GM12873 (cell line): ENCODE data around the gene MOV10.

Experiments used
- TF ChIP-seq, protein P1 (sequence below): IDR thresholded peaks from 2 replicates; pipeline ENCODE4 v1.5.1; 2012; ENCODE audit warnings: low read depth, mild to moderate bottlenecking, moderate library complexity, low read length, control low read depth; ENCODE audit not compliant: insufficient read depth; ENCODE audit errors: missing control alignments

MOV10 gene

DNA sequence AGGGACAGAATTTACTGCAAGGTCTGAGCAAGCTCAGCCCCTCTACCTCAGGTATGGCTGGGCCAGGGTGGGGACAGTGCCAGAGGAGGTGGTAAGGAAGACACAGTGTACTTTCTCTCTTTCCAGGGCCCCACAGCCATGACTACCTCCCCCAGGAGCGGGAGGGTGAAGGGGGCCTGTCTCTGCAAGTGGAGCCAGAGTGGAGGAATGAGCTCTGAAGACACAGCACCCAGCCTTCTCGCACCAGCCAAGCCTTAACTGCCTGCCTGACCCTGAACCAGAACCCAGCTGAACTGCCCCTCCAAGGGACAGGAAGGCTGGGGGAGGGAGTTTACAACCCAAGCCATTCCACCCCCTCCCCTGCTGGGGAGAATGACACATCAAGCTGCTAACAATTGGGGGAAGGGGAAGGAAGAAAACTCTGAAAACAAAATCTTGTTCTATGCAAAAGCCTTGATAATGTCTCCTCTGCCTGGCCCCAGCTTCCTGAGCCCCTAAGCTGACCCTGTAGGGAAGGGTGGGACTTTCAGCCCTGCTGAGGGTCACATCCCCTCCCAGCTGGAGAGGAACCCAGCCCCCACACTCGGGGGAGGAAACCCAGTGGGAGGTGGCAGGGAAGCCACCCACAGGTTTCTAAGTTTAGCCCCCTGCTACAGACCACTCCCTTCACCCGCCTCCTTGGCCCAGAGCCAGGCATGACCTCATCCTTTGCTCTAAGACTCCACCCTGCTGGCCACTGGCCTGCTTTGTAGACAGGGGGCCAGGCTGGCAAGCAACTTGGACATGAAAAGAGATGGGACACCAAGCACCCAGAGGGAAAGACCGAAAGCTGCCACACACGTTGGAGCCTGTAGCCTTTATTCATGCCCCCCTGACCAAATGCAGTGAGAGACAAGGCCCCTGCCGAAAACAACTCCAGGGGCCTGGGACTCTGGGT lies 26.1 kb downstream of the MOV10 start:
- TF ChIP-seq, protein P1, sequence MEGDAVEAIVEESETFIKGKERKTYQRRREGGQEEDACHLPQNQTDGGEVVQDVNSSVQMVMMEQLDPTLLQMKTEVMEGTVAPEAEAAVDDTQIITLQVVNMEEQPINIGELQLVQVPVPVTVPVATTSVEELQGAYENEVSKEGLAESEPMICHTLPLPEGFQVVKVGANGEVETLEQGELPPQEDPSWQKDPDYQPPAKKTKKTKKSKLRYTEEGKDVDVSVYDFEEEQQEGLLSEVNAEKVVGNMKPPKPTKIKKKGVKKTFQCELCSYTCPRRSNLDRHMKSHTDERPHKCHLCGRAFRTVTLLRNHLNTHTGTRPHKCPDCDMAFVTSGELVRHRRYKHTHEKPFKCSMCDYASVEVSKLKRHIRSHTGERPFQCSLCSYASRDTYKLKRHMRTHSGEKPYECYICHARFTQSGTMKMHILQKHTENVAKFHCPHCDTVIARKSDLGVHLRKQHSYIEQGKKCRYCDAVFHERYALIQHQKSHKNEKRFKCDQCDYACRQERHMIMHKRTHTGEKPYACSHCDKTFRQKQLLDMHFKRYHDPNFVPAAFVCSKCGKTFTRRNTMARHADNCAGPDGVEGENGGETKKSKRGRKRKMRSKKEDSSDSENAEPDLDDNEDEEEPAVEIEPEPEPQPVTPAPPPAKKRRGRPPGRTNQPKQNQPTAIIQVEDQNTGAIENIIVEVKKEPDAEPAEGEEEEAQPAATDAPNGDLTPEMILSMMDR = no peak

- TF ChIP-seq, protein P1 = no peak
These were observed 27.0 kb downstream of the MOV10 start for GRCh38 chr1:112701227-112702066.

- TF ChIP-seq, protein P1 = no peak
These were observed 27.6 kb downstream of the MOV10 start for GRCh38 chr1:112702067-112702395.

- TF ChIP-seq, protein P1 = no peak
These were observed 28.2 kb downstream of the MOV10 start for GRCh38 chr1:112702420-112703261.

DNA sequence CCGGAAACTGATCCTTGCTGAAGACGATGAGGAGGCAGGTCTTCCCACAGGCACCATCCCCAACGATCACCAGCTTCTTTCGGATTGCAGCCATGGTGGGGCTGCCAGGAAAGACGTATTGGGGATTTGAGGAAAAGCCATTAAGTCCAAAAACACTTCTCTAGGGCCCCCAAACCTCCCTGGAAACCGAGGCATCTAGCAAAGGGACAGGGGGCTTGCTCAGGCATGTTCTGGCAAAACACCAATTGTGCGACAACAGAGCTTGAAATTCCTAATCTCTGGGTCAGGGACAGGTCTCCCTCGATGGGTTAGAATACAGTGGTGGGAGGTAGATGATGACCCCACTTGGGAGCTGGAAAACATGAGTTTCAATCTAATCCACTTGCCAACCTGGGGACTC lies 29.2 kb downstream of the MOV10 start:
- TF ChIP-seq, protein P1 = no peak

GRCh38 chr1:112704391-112704933 lies 30.0 kb downstream of the MOV10 start:
- TF ChIP-seq, protein P1 = no peak
